Heart left ventricle (tissue), 16 donors: Measurements from ENCODE around the gene DOCK3. TPM values are rescaled to one million over a fixed set of nuclear protein-coding genes. Genes with fewer than 3 reads are reported as not detected.

ENCODE experiments used
- ATAC-seq, 4 donors: fragments of 200-7000 bp; cut with Tn5 transposase; one replicate each; pipeline ENCODE4 v1.9.1; 2020 to 2022; ENCODE audit warnings: moderate library complexity in 4 of 4, mild to moderate bottlenecking in 3 of 4, moderate number of reproducible peaks in 1 of 4
- DNase-seq, 5 donors: peaks; one replicate each; pipeline ENCODE4 v3.0.0-alpha.2; 2020
- H3K27ac ChIP-seq, 12 donors: fragments of 200-600 bp; sonication (generic) in 4 of 12; one replicate each; pipeline versions ENCODE4 v1.5.0 to v1.8.0; 2016 to 2022; ENCODE audit warnings: mild to moderate bottlenecking in 2 of 12
- H3K27me3 ChIP-seq, 9 donors: fragments of 200-600 bp; sonication (generic) in 2 of 9; one replicate each; pipeline versions ENCODE4 v1.5.1 to v1.8.0; 2016 to 2022; ENCODE audit warnings: mild to moderate bottlenecking in 3 of 9
- H3K36me3 ChIP-seq, 9 donors: fragments of 200-600 bp; sonication (generic) in 2 of 9; one replicate each; pipeline versions ENCODE4 v1.5.0 to v1.8.0; 2018 to 2022; ENCODE audit warnings: mild to moderate bottlenecking in 2 of 9
- H3K4me1 ChIP-seq, 12 donors: fragments of 200-600 bp; sonication (generic) in 4 of 12; one replicate each; pipeline versions ENCODE4 v1.5.0 to v1.8.0; 2016 to 2022; ENCODE audit warnings: mild to moderate bottlenecking in 3 of 12
- H3K4me3 ChIP-seq, 12 donors: fragments of 200-600 bp; sonication (generic) in 4 of 12; one replicate each; pipeline versions ENCODE4 v1.5.0 to v1.8.0; 2017 to 2022; ENCODE audit warnings: mild to moderate bottlenecking in 9 of 12, moderate library complexity in 4 of 12
- H3K9me3 ChIP-seq, 12 donors: fragments of 200-600 bp; sonication (generic) in 4 of 12; one replicate each; pipeline versions ENCODE4 v1.5.0 to v1.8.0; 2016 to 2022; ENCODE audit warnings: mild to moderate bottlenecking in 1 of 12
- CTCF ChIP-seq, 12 donors: fragments of 200-600 bp; sonication (generic) in 4 of 12; IDR thresholded peaks; one replicate each; pipeline versions ENCODE4 v1.5.0 to v1.8.0; 2018 to 2022; ENCODE audit warnings: antibody characterized with exemption in 12 of 12, mild to moderate bottlenecking in 5 of 12
- POLR2A ChIP-seq, 2 donors: fragments of 450-650 bp; IDR thresholded peaks; one replicate each; pipeline ENCODE4 v1.6.1; 2017; ENCODE audit warnings: antibody characterized with exemption in 2 of 2, mild to moderate bottlenecking in 2 of 2, moderate library complexity in 2 of 2
- WGBS, 4 donors: extraction: QIAGEN DNeasy Blood & Tissue Kit in 2 of 4; methylation state at CpG; one replicate each; pipeline versions ENCODE4 v1.1.5 to v1.1.7; 2013 to 2018; 5-methylcytosine and 5-hydroxymethylcytosine counted together
- intact Hi-C, 10 donors: fragments of 100-400 bp; cut with DNase I; formaldehyde crosslinking; loops; one replicate each; pipeline versions ENCODE4 v1.11.1 to v1.14.2; 2022
- polyA plus RNA-seq, 2 donors: library from polyadenylated mRNA; stranded (reverse); fragments of 200-250 nt; gene quantifications; one replicate each; pipeline ENCODE4 v1.2.3, GENCODE V29; 2013
- total RNA-seq, 9 donors: library from RNA; depleted of rRNA in 2 of 9; stranded (reverse); fragments of >200 nt in 2 of 9; fragmentation: NEBNext Ultra II Directional in 3 of 9; extraction: Animal tissue kit (Norgen Biotek cat#: 25700) in 3 of 9; gene quantifications; one replicate each; pipeline versions ENCODE4 v1.1.0 to v1.2.4, GENCODE V29; 2016 to 2023
- donor health status: ischemic (EF 13 %, LVEDD 7.1; RV severe dilation, severe dysfunction).
- donor health status: healthy with polysubstance abuse.
- donor health status: DM: no; HTN: yes; CAD: no.
- donor health status: DM: no; HTN: no; CAD: no.
- donor health status: ischemic (EF 25% LVEDD 6.9; RV normal size, moderate dysfunction).
- donor health status: ischemic (EF 25% LVEDD 5.7; RV mildly dilated, moderate dysfunction).
- donor health status: healthy.
- donor health status: DM: yes; HTN: yes; CAD: no.
- donor health status: ischemic (EF 35%, LVEDD 5.7; RV mildly dilated, moderate dysfunction).
- donor health status: nonischemic (EF 11% LVEDD 7.7; RV severe dilation, severe dysfunction).
- donor health status: DM: yes; HTN: yes; CAD: no.
- donor health status: PGD.
- donor health status: ischemic (EF 29% LVEDD 5.4; RV normal size, mild dysfunction).
- donor health status: nonischemic (EF 23%, LVEDD 6.1; RV moderate dilation, normal function).

DOCK3 gene
- total and polyA plus RNA-seq, 11 donors = 2.0 to 6.7 (median 4.8) TPM

GRCh38 chr3:51395493-51396213 lies 720.9 kb downstream of the DOCK3 start:
- H3K27ac ChIP-seq = no peak overlapping the region

GRCh38 chr3:51396401-51396800 lies 721.7 kb downstream of the DOCK3 start:
- ATAC-seq = peak in 1 of 4 donors; percentile 9
- WGBS, 4 donors = 70 to 95% (median 85%) methylated on average over 1 of the region's 1 CpG
- peak overlapping the region in 1 of 12 donors; percentile 21 for H3K27ac ChIP-seq
- no peaks in the 10 kb centered on the region for H3K9me3 ChIP-seq
- intact Hi-C loops = loop anchor here in 4 of 10 donors (10.0 kb wide), 3 partner anchors 98 to 278 kb away; partner anchors contain the start of gene TEX264 (in 3 of the 4)
- TF ChIP-seq POLR2A (IDR thresholded peaks at IDR 0.05) (no peak), CTCF (IDR thresholded peaks at IDR 0.05) (no peak)
- no peak for DNase-seq
- no peak overlapping the region for H3K4me3 ChIP-seq
- H3K27me3 ChIP-seq = no peaks in the 10 kb centered on the region
- H3K36me3 ChIP-seq = peaks cover 0 to 86% (median 72%) of the 10 kb centered on the region in 9 donors
- H3K4me1 ChIP-seq = peaks cover 6 to 69% (median 52%) of the 10 kb centered on the region in 12 donors

More at GRCh38 chr3:51395493-51396213, 720.9 kb downstream of the DOCK3 start:
- ATAC-seq (no peak), DNase-seq (no peak)
- intact Hi-C loops = loop anchor here in 4 of 10 donors (10.0 kb wide), 3 partner anchors 99 to 279 kb away; partner anchors contain the start of gene TEX264 (in 3 of the 4)
- no peak overlapping the region for H3K4me3 ChIP-seq
- H3K27me3 ChIP-seq = no peaks in the 10 kb centered on the region
- no peaks in the 10 kb centered on the region for H3K9me3 ChIP-seq
- WGBS, 4 donors = 71 to 76% (median 72%) methylated on average over 12 of the region's 12 CpGs
- TF ChIP-seq POLR2A (IDR thresholded peaks at IDR 0.05) (no peak), CTCF (IDR thresholded peaks at IDR 0.05) (no peak)
- H3K4me1 ChIP-seq = peaks cover 6 to 71% (median 54%) of the 10 kb centered on the region in 12 donors
- H3K36me3 ChIP-seq = peaks cover 0 to 83% (median 70%) of the 10 kb centered on the region in 9 donors

- 49 to 67% (median 62%) methylated on average over 5 of the region's 5 CpGs for WGBS, 4 donors
Measured at GRCh38 chr3:51397392-51397791, 722.7 kb downstream of the DOCK3 start.

More at GRCh38 chr3:51397392-51397791, 722.7 kb downstream of the DOCK3 start:
- Histone ChIP-seq H3K27me3 (no peaks in the 10 kb centered on the region), H3K9me3 (no peaks in the 10 kb centered on the region), H3K4me1 (peaks cover 4 to 64% (median 45%) of the 10 kb centered on the region in 12 donors), H3K4me3 (no peak overlapping the region), H3K36me3 (peaks cover 0 to 91% (median 76%) of the 10 kb centered on the region in 9 donors), H3K27ac (peak overlapping the region in 3 of 12 donors; percentile 0 to 21 (median 12))
- intact Hi-C loops = loop anchor here in 4 of 10 donors (10.0 kb wide), 3 partner anchors 97 to 277 kb away; partner anchors contain the start of gene TEX264 (in 3 of the 4)
- DNase-seq = no peak
- TF ChIP-seq POLR2A (IDR thresholded peaks at IDR 0.05) = no peak
- TF ChIP-seq CTCF (IDR thresholded peaks at IDR 0.05) = no peak
- peak in 1 of 4 donors; percentile 25 for ATAC-seq
